GM18867 (cell line): ENCODE measurements around the gene NOVA1.

ENCODE experiments used
- ATAC-seq: cut with Tn5 transposase; IDR thresholded peaks from one replicate; pipeline ENCODE4 v1.9.1; 2021; ENCODE audit warnings: mild to moderate bottlenecking, moderate library complexity; ENCODE audit not compliant: unreplicated experiment

Gene NOVA1

DNA sequence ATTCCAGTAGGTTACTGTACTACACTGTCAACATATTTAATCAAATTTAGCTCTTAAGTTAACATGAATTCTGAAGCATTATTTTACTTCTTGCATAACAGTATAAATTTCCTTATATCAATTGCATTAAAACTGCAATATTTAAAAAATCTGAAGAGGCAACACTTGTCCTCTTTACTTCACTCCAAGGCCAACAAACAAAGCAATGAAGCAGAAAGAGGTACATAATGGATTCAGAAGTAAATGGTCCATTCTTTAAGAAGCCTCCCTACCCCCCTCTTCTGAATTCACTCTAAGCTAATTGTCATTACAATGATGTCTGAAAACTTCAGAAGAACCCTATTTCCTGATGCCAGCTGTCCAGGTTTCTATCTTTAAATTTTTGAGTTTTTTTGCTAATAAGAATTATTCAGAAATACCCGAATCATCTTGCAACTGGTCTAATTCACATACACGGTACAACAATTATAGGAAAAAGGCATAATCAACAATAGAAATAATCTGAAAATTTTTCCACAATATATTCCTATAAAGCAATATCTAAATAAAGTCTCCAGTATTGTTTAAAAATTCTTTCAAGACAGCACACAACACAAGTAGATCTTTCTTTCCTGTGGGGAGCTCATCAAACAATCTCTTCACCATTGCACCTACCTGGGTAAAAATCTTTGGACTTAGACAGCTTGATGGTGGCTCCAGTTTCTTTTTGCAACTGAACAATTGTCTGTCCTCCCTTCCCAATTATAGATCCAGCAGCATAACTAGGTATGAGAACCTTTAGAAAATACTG lies 2.9 kb downstream of the NOVA1 start:
- no peak for ATAC-seq

DNA sequence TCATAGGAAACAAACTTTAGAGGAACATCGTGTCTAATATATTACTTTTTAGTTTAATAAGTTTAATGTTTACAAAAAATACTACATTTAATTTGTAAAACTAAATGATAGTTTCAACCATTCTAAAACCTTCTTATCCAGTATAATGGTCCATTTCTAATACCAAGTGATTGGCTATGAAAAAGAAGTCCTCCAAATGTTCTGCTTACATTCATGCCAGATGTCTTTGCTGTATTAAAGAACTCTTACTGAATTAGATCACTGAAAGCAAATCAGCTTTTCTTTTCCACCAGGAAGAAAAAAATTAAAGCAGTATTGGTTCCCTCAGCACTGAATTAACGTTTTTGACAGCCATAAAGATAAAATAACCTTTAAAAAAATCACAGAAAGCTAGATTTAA lies 3.7 kb downstream of the NOVA1 start:
- no peak for ATAC-seq

DNA sequence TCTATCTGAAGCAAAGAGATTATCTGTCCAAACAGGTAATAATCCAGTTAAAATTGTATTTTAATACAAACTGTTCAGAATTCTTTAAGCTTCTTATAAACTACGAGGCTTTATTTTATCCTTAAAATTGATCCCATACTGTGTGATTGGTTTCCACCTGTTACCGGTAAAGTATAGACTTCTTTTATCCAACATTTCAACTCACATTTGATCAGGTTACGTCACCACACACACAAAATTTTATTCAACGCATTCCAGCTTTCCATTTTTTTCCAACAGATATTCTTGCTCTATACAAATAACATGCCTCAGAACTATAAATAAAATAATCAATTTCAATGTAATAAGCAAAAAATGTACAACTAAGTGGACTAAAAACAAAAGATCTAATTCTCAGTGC lies 4.5 kb downstream of the NOVA1 start:
- no peak for ATAC-seq

DNA sequence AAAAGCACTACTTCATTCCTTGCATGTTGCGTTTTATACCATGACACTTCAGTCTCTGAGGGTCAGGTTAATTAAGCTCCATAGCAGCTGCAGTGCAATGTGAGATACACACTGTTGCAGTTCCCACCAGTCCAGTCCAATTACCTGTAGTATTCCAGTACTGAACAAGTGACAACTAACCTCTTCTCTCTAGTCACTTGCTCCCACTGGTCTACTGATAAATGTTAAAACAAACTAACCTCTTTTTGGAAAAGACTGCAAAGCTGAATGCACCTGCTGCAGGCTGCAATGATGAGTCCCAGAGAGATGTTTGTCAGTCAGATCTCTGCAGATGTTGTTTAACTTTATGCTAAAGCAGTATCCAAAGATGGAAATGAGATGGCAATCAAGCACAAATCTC lies 7.9 kb downstream of the NOVA1 start:
- no peak for ATAC-seq

DNA sequence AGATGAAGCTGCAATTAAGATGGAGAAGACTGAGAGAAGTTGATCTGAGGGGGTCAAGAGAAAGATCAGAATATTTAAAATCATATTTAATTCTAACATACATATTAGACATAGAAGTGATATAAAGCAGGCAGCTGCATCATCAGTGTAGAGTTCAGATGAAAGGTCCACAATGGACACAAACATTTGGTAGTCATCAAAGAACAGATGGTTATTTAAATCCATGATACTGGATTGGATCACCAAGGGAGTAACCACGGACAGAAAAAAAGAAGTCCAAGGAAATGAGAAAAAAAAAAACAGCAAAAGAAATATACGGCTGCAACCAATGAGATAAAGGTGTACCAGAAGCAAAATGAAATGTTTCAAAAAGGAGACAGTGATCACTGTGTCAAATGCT lies 20.1 kb downstream of the NOVA1 start:
- ATAC-seq: no peak

DNA sequence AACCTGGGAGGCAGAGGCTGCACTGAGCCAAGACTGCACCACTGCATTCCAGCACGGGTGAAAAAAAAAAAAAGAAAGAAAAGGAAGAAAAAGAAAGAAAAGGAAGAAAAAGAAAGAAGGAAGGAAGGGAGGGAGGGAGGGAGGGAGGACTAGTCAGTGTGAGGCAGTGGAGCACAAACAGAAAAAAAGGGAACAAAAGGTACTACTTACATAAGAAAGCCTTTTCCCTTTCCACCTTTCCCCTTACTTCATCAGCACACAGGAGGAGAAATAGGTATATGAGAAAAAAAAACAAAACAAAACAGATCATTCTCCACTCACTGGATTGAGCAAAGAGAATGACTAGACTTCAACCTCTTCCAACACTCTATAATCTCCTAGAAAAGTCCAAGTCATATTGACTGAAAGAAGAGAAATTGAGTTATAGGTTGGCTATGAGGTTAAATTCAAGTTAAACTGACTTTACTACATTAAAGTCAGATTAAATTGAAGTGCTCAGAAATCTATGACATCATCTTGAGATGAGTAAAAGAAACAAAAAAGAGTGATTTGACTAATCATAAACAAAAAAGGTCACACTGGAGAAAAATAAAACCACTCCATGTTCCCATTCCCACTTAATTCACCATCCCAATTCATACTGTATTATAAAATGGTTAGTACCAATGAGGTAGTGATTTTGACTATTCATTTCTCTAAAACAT lies 43.6 kb downstream of the NOVA1 start:
- no peak for ATAC-seq

DNA sequence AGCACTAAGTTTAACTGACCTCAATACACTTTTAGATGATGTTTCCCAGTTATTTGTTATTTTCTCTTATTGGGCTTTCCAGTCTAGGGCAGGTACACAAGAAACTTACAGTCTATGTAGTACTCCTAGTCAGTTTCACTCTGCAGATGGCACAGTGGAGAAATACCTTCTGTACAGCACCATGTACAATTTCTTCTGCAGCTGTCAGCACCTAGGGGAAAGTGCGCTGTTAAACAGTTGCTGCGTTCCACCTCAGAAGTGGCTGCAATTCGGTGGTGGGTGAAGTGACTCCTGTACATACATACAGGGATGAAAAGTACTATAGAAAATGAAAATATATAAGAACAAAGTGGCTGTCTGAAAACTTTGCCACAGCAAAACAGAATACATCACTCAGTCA lies 48.3 kb downstream of the NOVA1 start:
- ATAC-seq: no peak

DNA sequence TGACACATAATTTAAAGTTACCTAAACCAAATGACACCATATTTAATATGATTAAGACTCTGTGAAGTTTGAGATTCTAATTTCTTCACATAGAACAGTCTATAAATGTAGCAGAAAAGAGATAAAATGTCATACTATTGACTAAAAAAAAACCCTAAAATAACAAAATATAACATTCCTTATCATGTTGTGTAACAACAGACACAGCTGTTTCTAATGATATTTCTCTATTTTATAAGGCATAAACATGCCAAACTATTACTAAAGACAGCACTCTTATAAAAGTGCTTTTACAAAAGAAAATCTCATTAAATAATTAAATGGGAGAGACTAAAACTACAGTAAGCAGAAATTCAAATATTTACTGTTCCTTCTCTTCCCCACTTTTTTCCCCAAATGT lies 49.4 kb downstream of the NOVA1 start:
- ATAC-seq: no peak

DNA sequence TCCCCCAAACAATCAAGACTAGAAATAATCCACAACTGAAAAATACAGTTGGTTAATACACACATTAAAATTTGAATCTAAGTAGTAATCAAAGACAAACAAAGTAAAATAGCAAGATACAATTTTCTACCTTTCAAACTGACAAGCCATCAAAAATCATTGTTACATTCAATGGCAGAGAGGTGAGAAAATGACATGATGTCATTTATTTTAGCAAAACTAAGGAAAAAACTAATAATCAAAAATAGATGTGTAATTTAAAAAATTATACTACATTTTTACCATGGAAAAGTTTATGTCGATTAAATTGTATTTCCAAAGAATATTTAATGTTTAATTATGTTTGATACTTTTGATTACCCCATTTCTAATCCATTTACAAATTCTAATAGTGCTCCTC lies 59.7 kb downstream of the NOVA1 start:
- no peak for ATAC-seq

DNA sequence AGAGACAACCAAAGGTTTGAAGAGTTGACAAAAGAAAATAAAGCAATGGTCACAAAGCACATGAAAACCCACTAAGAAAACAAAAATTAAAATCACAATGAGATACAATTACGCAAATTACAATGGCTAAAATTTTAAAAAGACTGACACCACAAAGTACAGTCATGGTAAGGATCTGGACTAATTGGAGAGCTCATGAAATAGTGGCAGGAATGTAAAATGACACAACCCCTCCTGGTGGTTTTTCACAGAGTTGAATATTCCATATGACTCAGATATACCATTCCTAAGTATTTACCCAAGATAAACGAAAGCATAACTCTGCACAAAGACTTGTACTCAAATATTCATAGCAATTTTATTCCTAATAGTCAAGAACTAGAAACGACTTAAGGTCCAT lies 65.9 kb downstream of the NOVA1 start:
- ATAC-seq: no peak

DNA sequence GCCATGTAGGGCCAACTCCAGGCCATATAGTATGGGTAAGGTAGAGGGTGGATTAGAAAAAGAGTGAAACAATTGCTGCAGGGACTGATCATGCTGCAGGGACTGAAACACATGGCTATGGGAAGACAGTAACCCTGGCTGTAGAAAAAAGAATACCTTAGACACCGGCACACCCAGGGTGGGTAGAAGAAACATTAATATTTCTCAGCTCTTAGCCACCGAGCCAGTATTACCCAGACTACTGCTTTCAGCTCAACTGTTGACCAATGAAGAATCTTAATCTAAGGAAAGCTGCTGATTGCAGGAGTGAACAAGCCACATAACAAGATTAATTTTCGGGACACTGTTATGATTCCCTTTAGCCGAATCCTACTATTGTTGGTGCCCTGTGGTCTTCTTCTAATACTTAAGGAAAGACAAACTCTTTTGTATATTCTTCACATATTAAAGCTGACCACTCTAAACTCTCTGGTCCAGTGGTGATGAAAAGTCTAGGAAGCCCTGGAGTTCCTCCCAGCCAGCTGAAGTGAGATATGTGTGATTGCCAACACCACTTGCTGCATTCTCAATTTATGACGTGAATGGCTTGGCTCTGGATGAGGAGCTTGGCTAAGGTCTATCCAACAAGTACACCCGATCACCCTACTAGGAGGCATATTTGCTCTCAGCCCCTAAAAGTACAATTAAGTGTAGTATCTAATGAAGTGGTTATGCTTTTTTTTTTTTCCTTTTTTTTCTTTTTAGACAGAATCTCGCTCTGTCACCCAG lies 69.2 kb downstream of the NOVA1 start:
- ATAC-seq: no peak

DNA sequence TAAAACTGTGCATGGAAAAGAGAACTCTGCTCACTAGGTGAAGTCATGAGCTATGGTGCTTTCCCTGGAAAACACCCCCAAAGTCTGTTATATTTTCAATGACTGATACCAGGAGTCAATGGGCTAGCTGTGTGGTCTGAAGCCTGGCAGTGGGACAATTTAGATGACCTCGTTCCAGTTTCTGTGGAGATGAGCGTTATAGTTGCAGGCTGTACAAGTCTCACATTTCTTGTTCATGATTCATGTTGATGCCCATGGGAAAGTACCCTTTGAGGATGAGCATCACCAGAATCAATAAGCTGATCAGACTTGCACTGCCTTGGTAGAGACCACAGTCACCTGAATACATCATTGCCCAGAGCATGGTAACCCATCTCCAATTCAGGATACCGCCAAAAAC lies 70.7 kb downstream of the NOVA1 start:
- ATAC-seq: no peak

DNA sequence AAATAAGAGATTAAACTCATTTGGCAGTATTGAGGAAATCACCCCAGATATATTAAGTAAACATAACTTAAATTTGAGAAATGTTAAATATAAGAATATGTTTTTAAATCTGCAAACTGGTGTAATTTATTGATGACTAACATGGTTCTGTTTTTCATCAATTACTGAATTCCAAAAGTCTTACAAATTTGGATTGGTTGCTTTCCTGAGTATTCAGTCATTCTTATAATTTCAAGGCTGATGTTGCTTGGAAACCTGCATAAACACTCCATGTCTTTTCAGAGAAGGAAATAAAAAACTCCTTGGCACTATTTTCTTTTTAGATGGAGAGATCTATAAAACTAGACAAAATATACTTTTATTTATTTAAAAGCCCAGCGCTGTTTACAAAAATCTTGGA lies 71.7 kb downstream of the NOVA1 start:
- no peak for ATAC-seq

DNA sequence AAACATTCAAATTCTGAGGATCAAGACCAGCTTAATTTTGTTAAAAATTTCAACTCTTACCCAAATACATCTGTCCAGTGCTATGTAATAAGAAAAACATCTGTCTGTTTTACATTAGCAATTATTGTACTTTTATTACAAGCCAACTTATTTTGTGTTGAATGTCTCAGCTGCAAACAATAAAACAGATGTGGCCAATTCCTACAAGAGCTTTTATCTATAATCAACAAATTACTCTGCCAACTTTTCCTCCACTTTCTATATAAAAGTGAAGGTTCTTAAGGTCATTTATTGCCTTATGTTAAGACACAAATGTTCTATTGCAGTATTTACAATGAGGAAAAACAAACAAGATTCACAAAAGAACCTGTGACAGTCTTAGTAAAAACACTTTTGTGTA lies 72.7 kb downstream of the NOVA1 start:
- ATAC-seq: no peak

DNA sequence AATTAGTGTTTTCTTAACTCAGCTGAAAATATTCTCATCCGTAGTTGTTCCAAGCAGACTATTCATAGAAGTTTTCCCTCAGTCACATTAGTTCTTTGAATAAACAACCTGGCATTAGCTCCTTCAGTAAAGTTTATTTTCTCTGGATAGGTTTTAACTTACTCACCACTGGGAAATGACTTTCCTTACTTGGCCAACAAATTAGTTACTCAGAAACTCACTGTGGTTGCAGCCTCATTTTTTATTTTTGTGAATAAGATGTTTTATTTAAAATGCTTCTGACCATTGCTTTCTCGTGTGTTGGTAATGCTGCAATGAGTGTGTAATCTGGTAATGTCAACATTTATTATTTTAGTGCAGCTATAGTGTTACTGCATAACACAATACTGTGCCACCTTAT lies 74.9 kb downstream of the NOVA1 start:
- no peak for ATAC-seq

DNA sequence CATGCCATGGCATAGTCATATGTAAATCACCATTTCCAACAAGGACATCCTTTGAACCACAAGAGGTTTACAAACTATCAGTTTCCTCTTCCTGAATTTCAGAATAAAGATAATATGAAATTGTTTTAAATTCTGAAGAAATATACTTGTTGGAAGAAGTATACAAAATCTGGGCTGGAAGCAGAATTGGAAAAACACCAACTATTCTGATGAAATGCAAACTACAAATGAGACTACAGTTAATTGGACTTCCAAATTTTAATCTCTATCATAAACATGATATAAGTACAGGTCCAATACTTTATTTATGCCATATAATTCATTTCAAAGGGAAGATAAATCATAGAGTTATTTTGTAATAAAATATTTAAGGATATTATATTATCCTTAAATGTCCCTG lies 80.1 kb downstream of the NOVA1 start:
- no peak for ATAC-seq

DNA sequence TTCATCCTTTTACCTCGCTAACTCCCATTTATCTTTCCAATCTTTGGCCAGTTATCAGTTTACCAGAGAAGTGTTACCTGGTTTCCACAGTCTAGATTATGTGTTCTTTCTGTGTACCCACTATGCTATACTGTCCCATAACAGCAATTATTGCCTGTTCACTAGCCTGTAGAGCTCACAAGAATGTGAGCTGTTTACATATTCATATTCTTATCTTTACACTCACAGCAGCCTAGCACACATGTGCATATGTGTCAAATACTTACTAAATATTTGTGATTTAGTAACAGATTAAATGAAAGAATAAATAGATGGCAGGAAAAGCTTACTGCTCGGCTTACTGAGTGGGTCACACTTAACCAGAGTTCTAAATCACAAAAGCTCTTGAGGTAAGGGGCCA lies 97.8 kb downstream of the NOVA1 start:
- ATAC-seq: no peak

DNA sequence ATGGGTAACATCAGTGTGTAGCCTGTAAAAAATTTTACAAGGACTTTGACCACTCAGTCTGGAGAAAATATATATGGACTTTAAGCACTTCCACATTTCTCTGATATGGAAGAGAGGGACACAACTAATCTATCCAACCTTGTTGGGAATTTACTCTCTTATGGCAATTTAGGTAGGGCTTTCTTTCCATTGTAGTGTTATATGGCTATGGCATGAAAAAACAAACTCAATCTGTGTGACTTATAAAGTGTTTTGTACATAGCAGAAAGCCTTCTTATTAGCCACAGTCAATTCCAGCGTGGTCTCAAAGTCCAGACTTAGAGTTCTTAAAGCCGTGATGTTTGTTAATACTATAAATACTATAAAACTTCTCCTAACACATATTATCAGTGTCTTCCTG lies 98.3 kb downstream of the NOVA1 start:
- no peak for ATAC-seq

DNA sequence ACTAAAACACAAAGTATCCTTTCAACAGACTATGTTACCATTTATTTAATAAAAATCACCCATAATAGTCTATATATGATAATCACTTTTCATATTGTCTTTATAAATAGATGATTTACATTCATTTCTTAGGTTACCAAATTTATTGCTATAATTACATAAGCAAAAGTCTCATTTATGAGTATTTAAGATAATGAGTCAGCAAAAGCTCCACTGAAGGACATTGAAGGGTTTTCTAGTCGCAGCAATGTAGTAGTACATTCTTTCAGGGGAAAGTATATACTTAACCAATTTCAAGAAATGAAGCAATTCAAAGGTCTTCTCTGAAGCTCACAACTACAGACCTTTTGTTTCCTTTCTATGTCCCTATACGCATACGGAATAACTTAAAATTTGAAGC lies 110.9 kb downstream of the NOVA1 start:
- ATAC-seq: no peak

DNA sequence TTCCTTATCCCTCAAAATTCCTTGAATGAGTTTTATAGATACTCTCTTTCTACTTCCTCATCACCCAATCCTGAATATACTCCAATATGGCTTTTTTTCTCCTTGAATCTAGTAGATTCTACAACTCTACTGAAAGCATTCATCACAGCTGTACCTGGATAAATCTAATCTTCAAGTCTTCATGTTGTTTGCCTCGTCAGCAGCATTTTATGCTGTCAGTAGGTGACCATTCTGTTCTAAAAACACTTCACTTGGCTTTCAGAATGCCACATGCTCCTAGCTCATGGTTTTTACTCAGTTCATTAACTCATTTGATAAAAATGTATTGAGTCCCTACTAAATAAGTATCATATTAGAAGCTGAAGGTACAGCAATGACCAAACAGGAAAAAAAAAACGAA lies 113.3 kb downstream of the NOVA1 start:
- no peak for ATAC-seq

DNA sequence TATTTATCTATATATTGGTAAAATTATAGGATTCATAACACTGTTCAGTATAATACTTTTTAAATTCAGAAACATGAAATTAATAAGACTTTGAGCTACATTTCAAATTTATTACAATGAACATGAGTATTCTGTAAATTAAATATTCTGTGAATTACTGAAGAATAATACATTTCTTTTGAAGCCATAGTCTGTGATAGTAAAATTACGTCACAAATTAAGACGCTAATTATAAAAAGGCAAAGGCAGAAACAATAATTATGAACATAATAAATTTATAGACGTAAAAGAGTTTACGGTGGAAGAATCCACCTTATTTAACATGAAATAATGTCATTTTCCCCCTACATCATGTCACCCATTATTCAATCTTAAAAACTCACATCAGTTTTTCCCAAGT lies 118.9 kb downstream of the NOVA1 start:
- no peak for ATAC-seq

DNA sequence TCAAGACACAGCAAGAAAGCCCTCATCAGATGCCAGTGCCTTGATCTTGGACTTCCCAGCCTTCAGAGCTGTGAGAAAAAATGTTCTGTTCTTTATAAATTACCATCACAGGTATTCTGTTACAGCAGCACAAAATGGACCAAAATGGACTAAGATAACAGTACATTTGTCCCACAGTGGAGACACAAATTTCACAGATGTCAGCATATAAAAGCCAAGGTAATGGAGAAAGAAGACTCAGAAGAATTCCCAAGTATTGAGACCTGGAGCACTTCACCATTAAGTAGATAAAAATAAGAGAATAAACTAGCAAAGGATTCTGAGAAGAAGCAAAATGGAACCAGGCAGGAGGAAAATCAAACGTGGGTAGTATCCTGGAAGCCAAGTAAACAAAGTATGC lies 131.0 kb downstream of the NOVA1 start:
- no peak for ATAC-seq
